Measurements from ENCODE around the gene SLC12A6. TPM values are rescaled to one million over a fixed set of nuclear protein-coding genes. Genes with fewer than 3 reads are reported as not detected.

Gene SLC12A6
- total and polyA plus RNA-seq, 4 donors: 14.8 to 46.0 (median 30.3) TPM

GRCh38 chr15:34275721-34276120 is 61.9 kb downstream of the SLC12A6 start:
- intact Hi-C loops (cut with DNase I): loop anchor here in 1 of 2 donors (5.0 kb wide), 1 partner anchor 62 kb away; the partner anchor contains the start of gene SLC12A6
- WGBS, 2 donors: 53 to 67% methylated on average over 1 of the region's 1 CpG

GRCh38 chr15:34275154-34275553 is 62.4 kb downstream of the SLC12A6 start:
- intact Hi-C loops (cut with DNase I): loop anchor here in 1 of 2 donors (5.0 kb wide), 1 partner anchor 62 kb away; the partner anchor contains the start of gene SLC12A6
- Histone ChIP-seq H3K9me3 (ENCODE audit: control insufficient read depth, low read length) (no peaks in the 10 kb centered on the region), H3K36me3 (ENCODE audit: control insufficient read depth in 1 of 2, insufficient read depth in 2 of 2, low read length in 1 of 2) (no peaks in the 10 kb centered on the region), H3K4me3 (ENCODE audit: low read length in 2 of 2) (no peak overlapping the region), H3K4me1 (ENCODE audit: control insufficient read depth in 1 of 2, insufficient read depth in 2 of 2, low read length in 2 of 2) (peaks cover 0 to 2% of the 10 kb centered on the region in 2 donors), H3K27me3 (ENCODE audit: control insufficient read depth in 1 of 2, insufficient read depth in 2 of 2, low read length in 1 of 2) (no peaks in the 10 kb centered on the region), H3K27ac (ENCODE audit: low read depth in 1 of 2, low read length in 2 of 2) (no peak overlapping the region)
- DNase-seq (no peak), ATAC-seq (ENCODE audit: low FRiP score) (no peak)

More at GRCh38 chr15:34275721-34276120, 61.9 kb downstream of the SLC12A6 start:
- no peaks in the 10 kb centered on the region for H3K36me3 ChIP-seq (ENCODE audit: control insufficient read depth in 1 of 2, insufficient read depth in 2 of 2, low read length in 1 of 2)
- no peak overlapping the region for H3K4me3 ChIP-seq (ENCODE audit: low read length in 2 of 2)
- ATAC-seq (ENCODE audit: low FRiP score): no peak
- no peaks in the 10 kb centered on the region for H3K27me3 ChIP-seq (ENCODE audit: control insufficient read depth in 1 of 2, insufficient read depth in 2 of 2, low read length in 1 of 2)
- no peak for DNase-seq
- no peak overlapping the region for H3K27ac ChIP-seq (ENCODE audit: low read depth in 1 of 2, low read length in 2 of 2)
- H3K9me3 ChIP-seq (ENCODE audit: control insufficient read depth, low read length): no peaks in the 10 kb centered on the region
- H3K4me1 ChIP-seq (ENCODE audit: control insufficient read depth in 1 of 2, insufficient read depth in 2 of 2, low read length in 2 of 2): peaks cover 0 to 2% of the 10 kb centered on the region in 2 donors

GRCh38 chr15:34271493-34271892 is 66.1 kb downstream of the SLC12A6 start:
- H3K27me3 ChIP-seq (ENCODE audit: control insufficient read depth in 1 of 2, insufficient read depth in 2 of 2, low read length in 1 of 2): no peaks in the 10 kb centered on the region
- no peak overlapping the region for H3K27ac ChIP-seq (ENCODE audit: low read depth in 1 of 2, low read length in 2 of 2)
- intact Hi-C loops (cut with DNase I): no loop called here
- H3K9me3 ChIP-seq (ENCODE audit: control insufficient read depth, low read length): no peaks in the 10 kb centered on the region
- 8 to 12% methylated on average over 3 of the region's 3 CpGs for WGBS, 2 donors
- H3K4me3 ChIP-seq (ENCODE audit: low read length in 2 of 2): no peak overlapping the region
- DNase-seq: no peak
- ATAC-seq (ENCODE audit: low FRiP score): no peak
- no peaks in the 10 kb centered on the region for H3K4me1 ChIP-seq (ENCODE audit: control insufficient read depth in 1 of 2, insufficient read depth in 2 of 2, low read length in 2 of 2)
- no peaks in the 10 kb centered on the region for H3K36me3 ChIP-seq (ENCODE audit: control insufficient read depth in 1 of 2, insufficient read depth in 2 of 2, low read length in 1 of 2)

GRCh38 chr15:34266751-34267150 is 70.8 kb downstream of the SLC12A6 start:
- no peak for ATAC-seq (ENCODE audit: low FRiP score)
- intact Hi-C loops (cut with DNase I): no loop called here
- Histone ChIP-seq H3K36me3 (ENCODE audit: control insufficient read depth in 1 of 2, insufficient read depth in 2 of 2, low read length in 1 of 2) (no peaks in the 10 kb centered on the region), H3K9me3 (ENCODE audit: control insufficient read depth, low read length) (no peaks in the 10 kb centered on the region), H3K4me3 (ENCODE audit: low read length in 2 of 2) (no peak overlapping the region), H3K4me1 (ENCODE audit: control insufficient read depth in 1 of 2, insufficient read depth in 2 of 2, low read length in 2 of 2) (peaks cover 0 to 2% of the 10 kb centered on the region in 2 donors), H3K27ac (ENCODE audit: low read depth in 1 of 2, low read length in 2 of 2) (no peak overlapping the region), H3K27me3 (ENCODE audit: control insufficient read depth in 1 of 2, insufficient read depth in 2 of 2, low read length in 1 of 2) (no peaks in the 10 kb centered on the region)
- no peak for DNase-seq

- no peak overlapping the region for H3K27ac ChIP-seq (ENCODE audit: low read depth in 1 of 2, low read length in 2 of 2)
- DNase-seq (no peak), ATAC-seq (ENCODE audit: low FRiP score) (no peak)
- H3K4me1 ChIP-seq (ENCODE audit: control insufficient read depth in 1 of 2, insufficient read depth in 2 of 2, low read length in 2 of 2): peaks cover 0 to 2% of the 10 kb centered on the region in 2 donors
- H3K36me3 ChIP-seq (ENCODE audit: control insufficient read depth in 1 of 2, insufficient read depth in 2 of 2, low read length in 1 of 2): no peaks in the 10 kb centered on the region
- intact Hi-C loops (cut with DNase I): no loop called here
- no peak overlapping the region for H3K4me3 ChIP-seq (ENCODE audit: low read length in 2 of 2)
- H3K9me3 ChIP-seq (ENCODE audit: control insufficient read depth, low read length): no peaks in the 10 kb centered on the region
- H3K27me3 ChIP-seq (ENCODE audit: control insufficient read depth in 1 of 2, insufficient read depth in 2 of 2, low read length in 1 of 2): no peaks in the 10 kb centered on the region
- 90 to 91% methylated on average over 2 of the region's 2 CpGs for WGBS, 2 donors
Observed at GRCh38 chr15:34264076-34264475, 73.5 kb downstream of the SLC12A6 start.

GRCh38 chr15:34262362-34262761 is 75.2 kb downstream of the SLC12A6 start:
- Histone ChIP-seq H3K27ac (ENCODE audit: low read depth in 1 of 2, low read length in 2 of 2) (no peak overlapping the region), H3K4me1 (ENCODE audit: control insufficient read depth in 1 of 2, insufficient read depth in 2 of 2, low read length in 2 of 2) (peaks cover 0 to 2% of the 10 kb centered on the region in 2 donors), H3K27me3 (ENCODE audit: control insufficient read depth in 1 of 2, insufficient read depth in 2 of 2, low read length in 1 of 2) (no peaks in the 10 kb centered on the region), H3K36me3 (ENCODE audit: control insufficient read depth in 1 of 2, insufficient read depth in 2 of 2, low read length in 1 of 2) (no peaks in the 10 kb centered on the region), H3K9me3 (ENCODE audit: control insufficient read depth, low read length) (no peaks in the 10 kb centered on the region), H3K4me3 (ENCODE audit: low read length in 2 of 2) (no peak overlapping the region)
- DNase-seq (no peak), ATAC-seq (ENCODE audit: low FRiP score) (no peak)
- intact Hi-C loops (cut with DNase I): no loop called here
- WGBS, 2 donors: 96 to 97% methylated on average over 12 to 13 of the region's 13 CpGs

GRCh38 chr15:34259566-34259965 is 78.0 kb downstream of the SLC12A6 start:
- Histone ChIP-seq H3K36me3 (ENCODE audit: control insufficient read depth in 1 of 2, insufficient read depth in 2 of 2, low read length in 1 of 2) (peaks cover 3 to 5% of the 10 kb centered on the region in 2 donors), H3K4me1 (ENCODE audit: control insufficient read depth in 1 of 2, insufficient read depth in 2 of 2, low read length in 2 of 2) (no peaks in the 10 kb centered on the region), H3K27ac (ENCODE audit: low read depth in 1 of 2, low read length in 2 of 2) (no peak overlapping the region), H3K9me3 (ENCODE audit: control insufficient read depth, low read length) (no peaks in the 10 kb centered on the region), H3K27me3 (ENCODE audit: control insufficient read depth in 1 of 2, insufficient read depth in 2 of 2, low read length in 1 of 2) (no peaks in the 10 kb centered on the region), H3K4me3 (ENCODE audit: low read length in 2 of 2) (no peak overlapping the region)
- whole genome bisulfite sequencing, 2 donors: 58 to 65% methylated on average over 3 of the region's 3 CpGs
- ATAC-seq (ENCODE audit: low FRiP score): no peak
- intact Hi-C loops (cut with DNase I): loop anchor here in 1 of 2 donors (5.0 kb wide), 1 partner anchor 78 kb away; the partner anchor contains the start of gene SLC12A6
- no peak for DNase-seq

GRCh38 chr15:34258151-34258550 is 79.4 kb downstream of the SLC12A6 start:
- peaks cover 9 to 12% of the 10 kb centered on the region in 2 donors for H3K36me3 ChIP-seq (ENCODE audit: control insufficient read depth in 1 of 2, insufficient read depth in 2 of 2, low read length in 1 of 2)
- H3K27me3 ChIP-seq (ENCODE audit: control insufficient read depth in 1 of 2, insufficient read depth in 2 of 2, low read length in 1 of 2): no peaks in the 10 kb centered on the region
- intact Hi-C loops (cut with DNase I): loop anchor here in 1 of 2 donors (5.0 kb wide), 1 partner anchor 79 kb away; the partner anchor contains the start of gene SLC12A6
- ATAC-seq (ENCODE audit: low FRiP score) (no peak), DNase-seq (no peak)
- H3K9me3 ChIP-seq (ENCODE audit: control insufficient read depth, low read length): no peaks in the 10 kb centered on the region
- H3K27ac ChIP-seq (ENCODE audit: low read depth in 1 of 2, low read length in 2 of 2): peak overlapping the region in 1 of 2 donors; percentile 57
- no peaks in the 10 kb centered on the region for H3K4me1 ChIP-seq (ENCODE audit: control insufficient read depth in 1 of 2, insufficient read depth in 2 of 2, low read length in 2 of 2)
- WGBS, 2 donors: 41 to 49% methylated on average over 2 of the region's 2 CpGs
- no peak overlapping the region for H3K4me3 ChIP-seq (ENCODE audit: low read length in 2 of 2)

GRCh38 chr15:34252545-34252944 is 85.0 kb downstream of the SLC12A6 start:
- no peaks in the 10 kb centered on the region for H3K9me3 ChIP-seq (ENCODE audit: control insufficient read depth, low read length)
- intact Hi-C loops (cut with DNase I): no loop called here
- H3K27ac ChIP-seq (ENCODE audit: low read depth in 1 of 2, low read length in 2 of 2): no peak overlapping the region
- ATAC-seq (ENCODE audit: low FRiP score): no peak
- H3K4me1 ChIP-seq (ENCODE audit: control insufficient read depth in 1 of 2, insufficient read depth in 2 of 2, low read length in 2 of 2): no peaks in the 10 kb centered on the region
- no peaks in the 10 kb centered on the region for H3K27me3 ChIP-seq (ENCODE audit: control insufficient read depth in 1 of 2, insufficient read depth in 2 of 2, low read length in 1 of 2)
- no peak overlapping the region for H3K4me3 ChIP-seq (ENCODE audit: low read length in 2 of 2)
- peaks cover 11 to 22% of the 10 kb centered on the region in 2 donors for H3K36me3 ChIP-seq (ENCODE audit: control insufficient read depth in 1 of 2, insufficient read depth in 2 of 2, low read length in 1 of 2)
- DNase-seq: no peak

All from aorta (tissue), 5 donors.